ENCODE data around the gene ATP1B1. TPM values are rescaled to one million over a fixed set of nuclear protein-coding genes. Genes with fewer than 3 reads are reported as not detected.

The ATP1B1 gene
- total and polyA plus RNA-seq, 2 of the 13 experiments (the other 11 are each of a cell fraction or from before 2014, with no cell fraction given) = 134 to 135 TPM

DNA sequence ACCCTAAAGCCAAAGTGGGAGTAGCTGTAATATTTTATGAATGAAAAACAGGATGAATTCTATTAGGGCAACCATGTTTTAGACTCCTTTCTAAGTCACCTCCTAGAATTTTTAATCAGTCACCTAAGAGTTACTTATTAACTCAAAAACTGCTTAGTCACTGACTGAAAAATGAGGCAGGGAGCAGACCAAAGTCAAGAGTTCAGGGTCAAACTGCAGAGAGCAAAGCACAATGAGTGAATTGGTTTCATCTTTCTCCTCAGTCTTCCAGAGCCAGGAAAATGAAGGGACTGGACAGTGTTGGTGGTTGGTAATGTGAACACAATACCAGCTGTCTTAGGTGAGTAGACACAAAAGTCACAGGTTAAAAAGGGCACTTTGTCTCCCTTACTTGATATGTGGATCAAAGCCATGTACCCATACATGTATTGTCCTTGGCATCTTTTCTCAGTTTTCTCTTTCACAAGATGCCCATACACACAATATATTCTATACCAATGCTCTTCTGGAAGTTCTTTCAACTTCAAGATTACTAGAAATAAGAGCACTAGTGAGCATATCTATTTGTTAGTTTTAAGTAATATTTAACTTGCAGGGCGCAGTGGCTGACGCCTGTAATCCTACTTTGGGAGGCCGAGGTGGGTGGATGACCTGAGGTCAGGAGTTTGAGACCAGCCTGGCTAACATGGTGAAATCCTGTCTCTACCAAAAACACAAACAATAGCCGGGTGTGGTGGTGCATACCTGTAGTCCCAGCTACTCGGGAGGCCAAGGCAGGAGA, 42.2 kb downstream of the ATP1B1 start (continued):
- TF ChIP-seq, protein P1, sequence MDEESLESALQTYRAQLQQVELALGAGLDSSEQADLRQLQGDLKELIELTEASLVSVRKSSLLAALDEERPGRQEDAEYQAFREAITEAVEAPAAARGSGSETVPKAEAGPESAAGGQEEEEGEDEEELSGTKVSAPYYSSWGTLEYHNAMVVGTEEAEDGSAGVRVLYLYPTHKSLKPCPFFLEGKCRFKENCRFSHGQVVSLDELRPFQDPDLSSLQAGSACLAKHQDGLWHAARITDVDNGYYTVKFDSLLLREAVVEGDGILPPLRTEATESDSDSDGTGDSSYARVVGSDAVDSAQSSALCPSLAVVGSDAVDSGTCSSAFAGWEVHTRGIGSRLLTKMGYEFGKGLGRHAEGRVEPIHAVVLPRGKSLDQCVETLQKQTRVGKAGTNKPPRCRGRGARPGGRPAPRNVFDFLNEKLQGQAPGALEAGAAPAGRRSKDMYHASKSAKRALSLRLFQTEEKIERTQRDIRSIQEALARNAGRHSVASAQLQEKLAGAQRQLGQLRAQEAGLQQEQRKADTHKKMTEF (CRISPR knock-in tag; IDR thresholded peaks at IDR 0.05) = peak; percentile 85
- no peak for TF ChIP-seq SRF (IDR thresholded peaks at IDR 0.05; ENCODE audit: low read depth, low read length)
- no peak for TF ChIP-seq GZF1 (CRISPR knock-in tag; IDR thresholded peaks at IDR 0.05)
- peak; percentile 95 for TF ChIP-seq ZNF644 (CRISPR knock-in tag; IDR thresholded peaks at IDR 0.05; ENCODE audit: low read depth)
- TF ChIP-seq NR2F2 (IDR thresholded peaks at IDR 0.05; ENCODE audit: borderline replicate concordance, low read depth) = peak; percentile 81
- TF ChIP-seq MEF2D (CRISPR knock-in tag; IDR thresholded peaks at IDR 0.05) = peak; percentile 57
- TF ChIP-seq JARID2 (CRISPR knock-in tag; IDR thresholded peaks at IDR 0.05; ENCODE audit: insufficient replicate concordance) = no peak
- TF ChIP-seq KLF6 (CRISPR knock-in tag; IDR thresholded peaks at IDR 0.05) = 0 out of 2 replicates have a peak, but pooled peaks have one; percentile 48
- TF ChIP-seq CAMTA2 (CRISPR knock-in tag; IDR thresholded peaks at IDR 0.05; ENCODE audit: borderline replicate concordance) = no peak
- peak; percentile 88; the same call in 1 of the 2 replicates for TF ChIP-seq ZNF556 (CRISPR knock-in tag; IDR thresholded peaks at IDR 0.05; ENCODE audit: borderline replicate concordance)
- no peak for TF ChIP-seq PRMT3 (CRISPR knock-in tag; IDR thresholded peaks at IDR 0.05; ENCODE audit: borderline replicate concordance, low read depth)
- TF ChIP-seq NONO (IDR thresholded peaks at IDR 0.05) = no peak
- TF ChIP-seq NONO (CRISPR knock-in tag; conservative IDR thresholded peaks at IDR 0.05) = 0 out of 2 replicates have a peak, but pooled peaks have one; percentile 58
- no peak for TF ChIP-seq YEATS2 (CRISPR knock-in tag; IDR thresholded peaks at IDR 0.05; ENCODE audit: borderline replicate concordance)
- TF ChIP-seq STAG1 (CRISPR knock-in tag; IDR thresholded peaks at IDR 0.05) = peak; percentile 36; the same call in 1 of the 2 replicates
- no peak for TF ChIP-seq ZNF569 (CRISPR knock-in tag; IDR thresholded peaks at IDR 0.05; ENCODE audit: borderline replicate concordance)
- TF ChIP-seq MTF1 (CRISPR knock-in tag; IDR thresholded peaks at IDR 0.05) = no peak
- TF ChIP-seq SOX13 (IDR thresholded peaks at IDR 0.05) = peak; percentile 75
- TF ChIP-seq SOX13 (CRISPR knock-in tag; conservative IDR thresholded peaks at IDR 0.05 in 1 of 2, IDR thresholded peaks at IDR 0.05 in 1 of 2) = peak in 1 of 2 experiments; percentile 95; a peak in 2 of 4 replicates
- peak; percentile 89 for TF ChIP-seq KDM6A (CRISPR knock-in tag; IDR thresholded peaks at IDR 0.05; ENCODE audit: low read depth)
- 0 out of 2 replicates have a peak, but pooled peaks have one; percentile 54 for TF ChIP-seq ZNF652 (CRISPR knock-in tag; IDR thresholded peaks at IDR 0.05; ENCODE audit: borderline replicate concordance, low read depth)
- TF ChIP-seq GPN1 (CRISPR knock-in tag; IDR thresholded peaks at IDR 0.05; ENCODE audit: borderline replicate concordance) = no peak
- peak; percentile 65; the same call in 1 of the 2 replicates for TF ChIP-seq GATA4 (IDR thresholded peaks at IDR 0.05; ENCODE audit: borderline replicate concordance, low read depth)
- peak; percentile 96 for TF ChIP-seq ZNF460 (CRISPR knock-in tag; IDR thresholded peaks at IDR 0.05; ENCODE audit: borderline replicate concordance)
- TF ChIP-seq EED (CRISPR knock-in tag; IDR thresholded peaks at IDR 0.05) = no peak
- TF ChIP-seq, protein P2, sequence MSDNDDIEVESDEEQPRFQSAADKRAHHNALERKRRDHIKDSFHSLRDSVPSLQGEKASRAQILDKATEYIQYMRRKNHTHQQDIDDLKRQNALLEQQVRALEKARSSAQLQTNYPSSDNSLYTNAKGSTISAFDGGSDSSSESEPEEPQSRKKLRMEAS (IDR thresholded peaks at IDR 0.05) = 0 out of 2 replicates have a peak, but pooled peaks have one; percentile 29
- peak; percentile 68; the same call in 1 of the 2 replicates for TF ChIP-seq IKZF5 (CRISPR knock-in tag; IDR thresholded peaks at IDR 0.05)
- TF ChIP-seq TGIF2 (CRISPR knock-in tag; IDR thresholded peaks at IDR 0.05) = peak; percentile 88
- 0 out of 2 replicates have a peak, but pooled peaks have one; percentile 31 for TF ChIP-seq ZNF510 (CRISPR knock-in tag; IDR thresholded peaks at IDR 0.05; ENCODE audit: low read depth)
- TF ChIP-seq PPARG (CRISPR knock-in tag; conservative IDR thresholded peaks at IDR 0.05) = peak; percentile 82
